MM.1S (cell line): ENCODE results near the gene PXYLP1.

Experiments used
- DNase-seq: peaks from one replicate; pipeline ENCODE4 v3.0.0-alpha.2; 2015
- H2AFZ ChIP-seq: fragments of 300-600 bp; sonication (generic); 2 replicates; pipeline ENCODE4 v1.6.0; 2016; ENCODE audit warnings: antibody characterized with exemption, low read length
- H3F3A ChIP-seq: fragments of 300-600 bp; sonication (generic); 2 replicates; pipeline ENCODE4 v1.6.1; 2016; ENCODE audit warnings: mild to moderate bottlenecking, antibody characterized with exemption, low read length, moderate library complexity, mixed read lengths; ENCODE audit not compliant: insufficient read depth
- H3K27ac ChIP-seq: fragments of 300-600 bp; sonication (generic); 2 replicates; pipeline ENCODE4 v1.5.1; 2016; ENCODE audit warnings: mild to moderate bottlenecking, low read length
- H3K27me3 ChIP-seq: fragments of 300-600 bp; sonication (generic); replicated peaks from 2 replicates; pipeline ENCODE4 v1.6.0; 2016; ENCODE audit warnings: low read length; ENCODE audit not compliant: insufficient read depth
- H3K36me3 ChIP-seq: fragments of 300-600 bp; sonication (generic); replicated peaks from 2 replicates; pipeline ENCODE4 v1.6.1; 2016; ENCODE audit warnings: mild to moderate bottlenecking, low read length, mixed read lengths; ENCODE audit not compliant: insufficient read depth
- H3K4me1 ChIP-seq: fragments of 300-600 bp; sonication (generic); 2 replicates; pipeline ENCODE4 v1.6.1; 2016; ENCODE audit warnings: low read length, mixed read lengths
- H3K4me2 ChIP-seq: fragments of 300-600 bp; sonication (generic); 2 replicates; pipeline ENCODE4 v1.6.0; 2016; ENCODE audit warnings: low read depth, low read length
- H3K4me3 ChIP-seq: fragments of 300-600 bp; sonication (generic); 2 replicates; pipeline ENCODE4 v1.5.1; 2016; ENCODE audit warnings: low read length, mixed read lengths
- H3K79me2 ChIP-seq: fragments of 300-600 bp; sonication (generic); 2 replicates; pipeline ENCODE4 v1.6.1; 2016; ENCODE audit warnings: mixed run types, low read length, mixed read lengths
- H3K9ac ChIP-seq: fragments of 300-600 bp; sonication (generic); 2 replicates; pipeline ENCODE4 v1.6.1; 2016; ENCODE audit warnings: low read length, mixed read lengths
- H3K9me2 ChIP-seq: fragments of 300-600 bp; sonication (generic); replicated peaks from 2 replicates; pipeline ENCODE4 v1.6.1; 2016; ENCODE audit warnings: mild to moderate bottlenecking, low read length, mixed read lengths; ENCODE audit not compliant: insufficient read depth
- H3K9me3 ChIP-seq: fragments of 300-600 bp; sonication (generic); replicated peaks from 2 replicates; pipeline ENCODE4 v1.6.1; 2016; ENCODE audit warnings: mild to moderate bottlenecking, low read length, mixed read lengths; ENCODE audit not compliant: insufficient read depth
- H4K20me1 ChIP-seq: fragments of 300-600 bp; sonication (generic); 2 replicates; pipeline ENCODE4 v1.6.1; 2016; ENCODE audit warnings: mild to moderate bottlenecking, low read length, moderate library complexity, mixed read lengths; ENCODE audit not compliant: insufficient read depth
- CTCF ChIP-seq: fragments of 300-600 bp; sonication (generic); IDR thresholded peaks from 2 replicates; pipeline ENCODE4 v1.5.1; 2016; ENCODE audit warnings: antibody characterized with exemption, low read length, mixed read lengths
- EZH2 ChIP-seq: fragments of 300-600 bp; sonication (generic); optimal IDR thresholded peaks from 2 replicates; pipeline ENCODE3; 2017; ENCODE audit warnings: low read depth, mild to moderate bottlenecking, antibody characterized with exemption, low read length, mixed read lengths
- EZH2phosphoT487 ChIP-seq: fragments of 300-600 bp; sonication (generic); IDR thresholded peaks from 2 replicates; pipeline ENCODE4 v1.6.1; 2018; ENCODE audit warnings: antibody characterized with exemption, low read length

Gene PXYLP1

GRCh38 chr3:141326123-141326522 lies 94.5 kb downstream of the PXYLP1 start:
- no peaks in the 10 kb centered on the region for H3K9me2 ChIP-seq
- H3K4me3 ChIP-seq = no peak overlapping the region
- H4K20me1 ChIP-seq = no peaks in the 10 kb centered on the region
- no peak for DNase-seq
- H3K9me3 ChIP-seq = no peaks in the 10 kb centered on the region
- TF ChIP-seq EZH2phosphoT487 (no peak), CTCF (no peak), EZH2 (no peak)
- H3K27me3 ChIP-seq = no peaks in the 10 kb centered on the region
- H3K4me1 ChIP-seq = peaks cover 4% of the 10 kb centered on the region
- no peak overlapping the region for H3K27ac ChIP-seq
- no peaks in the 10 kb centered on the region for H3K36me3 ChIP-seq
- no peaks in the 10 kb centered on the region for H3K79me2 ChIP-seq
- H2AFZ ChIP-seq = no peak overlapping the region
- no peak overlapping the region for H3K4me2 ChIP-seq
- H3K9ac ChIP-seq = no peak overlapping the region
- H3F3A ChIP-seq = no peaks in the 10 kb centered on the region

- H3K4me3 ChIP-seq = no peak overlapping the region
- H3K4me1 ChIP-seq = no peaks in the 10 kb centered on the region
- H4K20me1 ChIP-seq = no peaks in the 10 kb centered on the region
- H3K36me3 ChIP-seq = no peaks in the 10 kb centered on the region
- H3K9me3 ChIP-seq = no peaks in the 10 kb centered on the region
- no peak overlapping the region for H3K4me2 ChIP-seq
- H3K9me2 ChIP-seq = no peaks in the 10 kb centered on the region
- H3K9ac ChIP-seq = no peak overlapping the region
- H2AFZ ChIP-seq = no peak overlapping the region
- no peaks in the 10 kb centered on the region for H3K27me3 ChIP-seq
- H3F3A ChIP-seq = no peaks in the 10 kb centered on the region
- no peaks in the 10 kb centered on the region for H3K79me2 ChIP-seq
- no peak overlapping the region for H3K27ac ChIP-seq
- TF ChIP-seq EZH2phosphoT487 (no peak), CTCF (no peak), EZH2 (no peak)
- no peak for DNase-seq
Observed at GRCh38 chr3:141326626-141327025, 95.0 kb downstream of the PXYLP1 start.

GRCh38 chr3:141328286-141329166 lies 96.9 kb downstream of the PXYLP1 start:
- no peaks in the 10 kb centered on the region for H4K20me1 ChIP-seq
- no peaks in the 10 kb centered on the region for H3K4me1 ChIP-seq
- H2AFZ ChIP-seq = no peak overlapping the region

More at GRCh38 chr3:141328286-141329166, 96.9 kb downstream of the PXYLP1 start:
- Histone ChIP-seq H3K27ac (no peak overlapping the region), H3K4me3 (no peak overlapping the region), H3K9me3 (no peaks in the 10 kb centered on the region), H3K4me2 (no peak overlapping the region), H3K27me3 (no peaks in the 10 kb centered on the region), H3F3A (no peaks in the 10 kb centered on the region), H3K79me2 (no peaks in the 10 kb centered on the region), H3K36me3 (no peaks in the 10 kb centered on the region), H3K9me2 (no peaks in the 10 kb centered on the region), H3K9ac (no peak overlapping the region)
- no peak for DNase-seq
- TF ChIP-seq CTCF (no peak), EZH2phosphoT487 (no peak), EZH2 (no peak)
